GM04503 (cell line): ENCODE measurements around the gene PRODH2.

Source experiments
- DNase-seq: peaks from one replicate; pipeline ENCODE4 v3.0.0-alpha.2; 2012; ENCODE audit warnings: low read depth

The PRODH2 gene

GRCh38 chr19:35812220-35813042 is at the start of gene PRODH2:
Gene PRODH2, minus strand, starts transcription at chr19:35812845. Its CDS starts 40 bp downstream, at chr19:35812805.
- DNase-seq = no peak

GRCh38 chr19:35861640-35862160 is 49.1 kb upstream of the PRODH2 start:
- DNase-seq = no peak

GRCh38 chr19:35860818-35861639 is 48.4 kb upstream of the PRODH2 start:
- no peak for DNase-seq

GRCh38 chr19:35860436-35860817 is 47.8 kb upstream of the PRODH2 start:
- no peak for DNase-seq

GRCh38 chr19:35859414-35859813 is 46.8 kb upstream of the PRODH2 start:
- no peak for DNase-seq

GRCh38 chr19:35858311-35858710 is 45.7 kb upstream of the PRODH2 start:
- no peak for DNase-seq

GRCh38 chr19:35856546-35857149 is 44.0 kb upstream of the PRODH2 start, which contains the start of gene KIRREL2:
Gene KIRREL2, plus strand, starts transcription at chr19:35856911. Its CDS starts 209 bp downstream, at chr19:35857120.
- DNase-seq = no peak

- DNase-seq = no peak
Observed at GRCh38 chr19:35853038-35853756, 40.6 kb upstream of the PRODH2 start.

GRCh38 chr19:35852029-35852780 is 39.6 kb upstream of the PRODH2 start, which contains the start of gene NPHS1:
Gene NPHS1, minus strand, starts transcription at chr19:35852504. Its CDS starts 667 bp downstream, at chr19:35851837.
- DNase-seq = no peak

- no peak for DNase-seq
Observed at GRCh38 chr19:35851213-35852028, 38.8 kb upstream of the PRODH2 start.

- no peak for DNase-seq
Observed at GRCh38 chr19:35848919-35849505, 36.4 kb upstream of the PRODH2 start.

- DNase-seq = no peak
Observed at GRCh38 chr19:35848486-35848885, 35.8 kb upstream of the PRODH2 start.

GRCh38 chr19:35847911-35848310 is 35.3 kb upstream of the PRODH2 start:
- DNase-seq = no peak

GRCh38 chr19:35846038-35846668 is 33.5 kb upstream of the PRODH2 start:
- DNase-seq = no peak

- no peak for DNase-seq
Observed at GRCh38 chr19:35845215-35846037, 32.8 kb upstream of the PRODH2 start.

- DNase-seq = no peak
Observed at GRCh38 chr19:35844482-35845214, 32.0 kb upstream of the PRODH2 start.

GRCh38 chr19:35843676-35844481 is 31.2 kb upstream of the PRODH2 start:
- no peak for DNase-seq
